MCF 10A (cell line): ENCODE results near the gene MBTD1. TPM values are rescaled to one million over a fixed set of nuclear protein-coding genes. Genes with fewer than 3 reads are reported as not detected.

Source experiments
- BruUV-seq: library from RNA; stranded (reverse); fragments of 400-500 nt; replicated peaks from 2 replicates; lab custom pipeline; 2021; lab: Mats Ljungman, UMichigan
- CTCF ChIA-PET: fragments of 300-600 bp; sonication (Branson Sonifier 250); formaldehyde crosslinking; extraction: SDS; loops from one replicate; lab custom pipeline; 2021; ENCODE audit warnings: antibody characterized with exemption, inconsistent platforms; lab: Yijun Ruan, JAX
- POLR2A ChIA-PET: fragments of 300-600, 350-650 bp; sonication (Branson Sonifier 250); formaldehyde crosslinking; extraction: SDS; loops from one replicate; lab custom pipeline; 2020; ENCODE audit warnings: antibody characterized with exemption, inconsistent platforms; lab: Yijun Ruan, JAX
- DNase-seq: peaks from one replicate; pipeline ENCODE4 v3.0.0-alpha.2; 2018; ENCODE audit not compliant: unreplicated experiment
- H3K27ac Mint-ChIP-seq: one replicate; pipeline ENCODE4 v1.8.0; 2022; ENCODE audit warnings: mild to moderate bottlenecking, low read depth, mixed read lengths; ENCODE audit not compliant: unreplicated experiment
- H3K27me3 Mint-ChIP-seq: one replicate; pipeline ENCODE4 v1.8.0; 2022; ENCODE audit warnings: mixed read lengths; ENCODE audit not compliant: insufficient read depth, unreplicated experiment
- H3K36me3 Mint-ChIP-seq: one replicate; pipeline ENCODE4 v1.8.0; 2022; ENCODE audit warnings: mild to moderate bottlenecking, moderate library complexity, mixed read lengths; ENCODE audit not compliant: insufficient read depth, unreplicated experiment
- H3K4me1 Mint-ChIP-seq: one replicate; pipeline ENCODE4 v1.8.0; 2022; ENCODE audit warnings: mixed read lengths; ENCODE audit not compliant: insufficient read depth, unreplicated experiment
- H3K4me3 Mint-ChIP-seq: one replicate; pipeline ENCODE4 v1.8.0; 2022; ENCODE audit warnings: mild to moderate bottlenecking, moderate library complexity, mixed read lengths; ENCODE audit not compliant: unreplicated experiment
- H3K9me3 Mint-ChIP-seq: one replicate; pipeline ENCODE4 v1.8.0; 2022; ENCODE audit warnings: mixed read lengths; ENCODE audit not compliant: unreplicated experiment
- CTCF ChIP-seq: fragments of 200-600 bp; IDR thresholded peaks from one replicate; pipeline ENCODE4 v1.8.0; 2022; ENCODE audit warnings: antibody characterized with exemption, mild to moderate bottlenecking; ENCODE audit not compliant: unreplicated experiment
- intact Hi-C: fragments of 100-400 bp; cut with micrococcal nuclease; formaldehyde crosslinking; loops from 2 replicates; pipeline ENCODE4 v1.14.1; 2022
- total RNA-seq: library from RNA; stranded (reverse); gene quantifications from 2 replicates; pipeline ENCODE4 v1.2.3, GENCODE V29; 2022

The MBTD1 gene
- total RNA-seq, 1 experiment from 2014 or later: 7.7 TPM

- no peak for DNase-seq
- H3K4me1 Mint-ChIP-seq: peaks cover 7% of the 10 kb centered on the region
- H3K27me3 Mint-ChIP-seq: no peaks in the 10 kb centered on the region
- H3K4me3 Mint-ChIP-seq: no peak overlapping the region
- POLR2A ChIA-PET: no interaction called here
- no TSS peak for BruUV-seq
- intact Hi-C loops: no loop called here
- no peaks in the 10 kb centered on the region for H3K9me3 Mint-ChIP-seq
- CTCF ChIA-PET: no interaction called here
- no peak for TF ChIP-seq CTCF
- H3K36me3 Mint-ChIP-seq: peaks cover 9% of the 10 kb centered on the region
- no peak overlapping the region for H3K27ac Mint-ChIP-seq
Measured at GRCh38 chr17:51245535-51245934, 14.3 kb downstream of the MBTD1 start.

GRCh38 chr17:51244041-51244440 is 15.8 kb downstream of the MBTD1 start:
- H3K36me3 Mint-ChIP-seq: peaks cover 9% of the 10 kb centered on the region
- DNase-seq: no peak
- H3K9me3 Mint-ChIP-seq: no peaks in the 10 kb centered on the region
- intact Hi-C loops: no loop called here
- peaks cover 7% of the 10 kb centered on the region for H3K4me1 Mint-ChIP-seq
- no TSS peak for BruUV-seq
- POLR2A ChIA-PET: interaction anchor here (2.0 kb wide), 1 partner anchor 14 kb away, joined by 7 read pairs; no protein-coding TSS in a partner anchor
- H3K27ac Mint-ChIP-seq: no peak overlapping the region
- no peak for TF ChIP-seq CTCF
- no peaks in the 10 kb centered on the region for H3K27me3 Mint-ChIP-seq
- H3K4me3 Mint-ChIP-seq: no peak overlapping the region
- CTCF ChIA-PET: no interaction called here

GRCh38 chr17:51240275-51240674 is 19.6 kb downstream of the MBTD1 start:
- intact Hi-C loops: no loop called here
- Mint-ChIP-seq H3K36me3 (peaks cover under 1% of the 10 kb centered on the region), H3K4me3 (no peak overlapping the region), H3K4me1 (peaks cover 7% of the 10 kb centered on the region), H3K9me3 (no peaks in the 10 kb centered on the region), H3K27ac (peak overlapping the region; percentile 12), H3K27me3 (no peaks in the 10 kb centered on the region)
- CTCF ChIA-PET: interaction anchor here (0.7 kb wide), 1 partner anchor 14 kb away, joined by 3 read pairs; no protein-coding TSS in a partner anchor
- BruUV-seq: no TSS peak
- TF ChIP-seq CTCF: no peak
- POLR2A ChIA-PET: no interaction called here
- no peak for DNase-seq

GRCh38 chr17:51238255-51238887 is 21.5 kb downstream of the MBTD1 start:
- Mint-ChIP-seq H3K36me3 (no peaks in the 10 kb centered on the region), H3K9me3 (no peaks in the 10 kb centered on the region), H3K4me3 (no peak overlapping the region), H3K4me1 (no peaks in the 10 kb centered on the region), H3K27me3 (no peaks in the 10 kb centered on the region), H3K27ac (no peak overlapping the region)
- intact Hi-C loops: no loop called here
- ChIA-PET POLR2A (interaction anchor here (0.6 to 1.3 kb wide), 3 partner anchors 8 to 21 kb away, joined by 3 to 5 read pairs (median 4); no protein-coding TSS in a partner anchor), CTCF (no interaction called here)
- BruUV-seq: no TSS peak
- DNase-seq: no peak
- TF ChIP-seq CTCF: no peak
